Keratinocyte (primary cell): ENCODE measurements around the gene HTR5A. TPM values are rescaled to one million over a fixed set of nuclear protein-coding genes. Genes with fewer than 3 reads are reported as not detected.

Experiments used
- DNase-seq: peaks from one replicate; pipeline ENCODE4 v3.0.0-alpha.2; 2011; ENCODE audit warnings: low read depth, missing footprints, low spot score
- FAIRE-seq: peaks from 2 replicates; lab custom pipeline; 2011; peaks lifted over from hg19 to GRCh38; lab: Jason Lieb, UNC
- H2AFZ ChIP-seq: 2 replicates; pipeline ENCODE4 v1.6.0; 2012; ENCODE audit warnings: low read length, control low read depth, inconsistent platforms; ENCODE audit not compliant: control insufficient read depth
- H3K27ac ChIP-seq: 2 replicates; pipeline ENCODE4 v1.5.1; 2011; ENCODE audit warnings: low read length; ENCODE audit not compliant: control insufficient read depth, insufficient read depth
- H3K27me3 ChIP-seq: 3 replicates; pipeline ENCODE4 v1.6.0; 2011; ENCODE audit warnings: low read length; ENCODE audit not compliant: control insufficient read depth, insufficient read depth; ENCODE audit errors: extremely low read depth
- H3K36me3 ChIP-seq, 2 experiments: 2 replicates in 1 of 2; 3 replicates in 1 of 2; pipeline ENCODE4 v1.5.1; 2011; ENCODE audit warnings: low read length in 2 of 2, mild to moderate bottlenecking in 1 of 2; ENCODE audit not compliant: control insufficient read depth in 2 of 2, insufficient read depth in 2 of 2; ENCODE audit errors: extremely low read depth in 1 of 2
- H3K4me1 ChIP-seq: 3 replicates; pipeline ENCODE4 v1.5.1; 2011; ENCODE audit warnings: low read length; ENCODE audit not compliant: control insufficient read depth, insufficient read depth; ENCODE audit errors: extremely low read depth
- H3K4me2 ChIP-seq: 3 replicates; pipeline ENCODE4 v1.6.0; 2011; ENCODE audit warnings: low read depth, low read length; ENCODE audit not compliant: control insufficient read depth, insufficient read depth; ENCODE audit errors: extremely low read depth
- H3K4me3 ChIP-seq, 3 experiments: fragments of 200-600 bp in 1 of 3; sonication (generic) in 1 of 3; 2 replicates in 2 of 3; 3 replicates in 1 of 3; pipeline ENCODE4 v1.5.1; 2011 to 2016; ENCODE audit warnings: low read length in 3 of 3, mild to moderate bottlenecking in 3 of 3, control low read depth in 2 of 3, inconsistent platforms in 1 of 3, low read depth in 1 of 3, mixed read lengths in 1 of 3, mixed run types in 1 of 3, moderate library complexity in 1 of 3; ENCODE audit not compliant: control insufficient read depth in 2 of 3, insufficient read depth in 2 of 3; ENCODE audit errors: extremely low read depth in 1 of 3
- H3K79me2 ChIP-seq: 2 replicates; pipeline ENCODE4 v1.6.0; 2012; ENCODE audit warnings: low read length; ENCODE audit not compliant: control insufficient read depth, insufficient read depth
- H3K9ac ChIP-seq: 3 replicates; pipeline ENCODE4 v1.6.0; 2011; ENCODE audit warnings: low read length; ENCODE audit not compliant: control insufficient read depth, insufficient read depth; ENCODE audit errors: extremely low read depth
- H3K9me1 ChIP-seq: 3 replicates; pipeline ENCODE4 v1.6.0; 2011; ENCODE audit warnings: low read length; ENCODE audit not compliant: control insufficient read depth, insufficient read depth; ENCODE audit errors: extremely low read depth
- H3K9me3 ChIP-seq: 2 replicates; pipeline ENCODE4 v1.5.1; 2012; ENCODE audit warnings: low read depth, low read length; ENCODE audit not compliant: control insufficient read depth
- H4K20me1 ChIP-seq: 3 replicates; pipeline ENCODE4 v1.6.0; 2011; ENCODE audit warnings: low read length; ENCODE audit not compliant: control insufficient read depth, insufficient read depth; ENCODE audit errors: extremely low read depth
- EZH2 ChIP-seq: IDR thresholded peaks from one replicate; pipeline ENCODE4 v1.6.1; 2012; ENCODE audit warnings: inconsistent platforms, mild to moderate bottlenecking, low read length, moderate library complexity
- dilution Hi-C: fragments of 300-500 bp; cut with MboI; formaldehyde crosslinking; loops from one replicate; pipeline ENCODE4 v1.7.0; 2020; ENCODE audit warnings: low sequenced_read_pairs; ENCODE audit not compliant: extremely low pct_ligation_motif_present
- polyA plus RNA-seq, 5 experiments: library from polyadenylated mRNA; depleted of rRNA in 3 of 5; stranded (reverse) in 3 of 5; stranded (forward) in 1 of 5; unstranded in 1 of 5; fragments of >200 nt; gene quantifications; 1 replicate in 1 of 5; 2 replicates in 3 of 5; 3 replicates in 1 of 5; pipeline versions ENCODE4 v1.2.1 to v1.2.3, GENCODE V29; 2011 to 2012; ENCODE audit warnings: missing spikeins in 2 of 5, low read depth in 1 of 5, low replicate concordance in 1 of 5
- TF ChIP-seq, protein P1 (sequence below), 3 experiments: IDR thresholded peaks in 1 of 3; conservative IDR thresholded peaks in 1 of 3; optimal IDR thresholded peaks in 1 of 3; 2 replicates in 2 of 3; 3 replicates in 1 of 3; pipeline versions ENCODE3 to v1.5.1; 2011; ENCODE audit warnings: low read length in 3 of 3, mild to moderate bottlenecking in 3 of 3, moderate library complexity in 2 of 3, control low read depth in 1 of 3, inconsistent platforms in 1 of 3; ENCODE audit not compliant: insufficient read depth in 2 of 3; ENCODE audit errors: extremely low read depth in 1 of 3

Gene HTR5A
- polyA plus RNA-seq, 1 donor (not counting 4 experiments of a cell fraction or from before 2014, with no cell fraction given), result not detected

DNA sequence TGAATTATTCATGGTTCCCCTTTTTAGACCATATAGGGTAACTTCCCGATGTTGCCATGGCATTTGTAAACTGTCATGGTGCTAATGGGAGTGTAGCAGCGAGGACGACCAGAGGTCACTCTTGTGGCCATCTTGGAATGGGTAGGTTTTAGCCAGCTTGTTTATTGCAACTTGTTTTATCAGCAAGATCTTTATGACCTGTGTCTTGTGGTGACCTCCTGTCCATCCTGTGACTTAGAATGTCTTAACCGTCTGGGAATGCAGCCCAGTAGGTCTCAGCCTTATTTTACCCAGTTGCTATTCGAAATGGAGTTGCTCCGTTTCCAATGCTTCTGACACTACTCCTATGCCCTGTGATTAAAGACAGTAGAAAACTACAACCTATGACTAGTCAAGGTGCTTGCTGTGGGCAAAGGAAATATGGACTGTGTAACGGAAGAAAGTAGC lies 48.4 kb upstream of the HTR5A start:
- no peaks in the 10 kb centered on the region for H3K36me3 ChIP-seq
- no peak overlapping the region for H3K4me2 ChIP-seq
- FAIRE-seq (no peak), DNase-seq (no peak)
- no peak overlapping the region for H2AFZ ChIP-seq
- no peaks in the 10 kb centered on the region for H3K27me3 ChIP-seq
- H3K79me2 ChIP-seq, result no peaks in the 10 kb centered on the region
- H4K20me1 ChIP-seq, result no peaks in the 10 kb centered on the region
- H3K4me3 ChIP-seq, result no peak overlapping the region
- no peaks in the 10 kb centered on the region for H3K9me1 ChIP-seq
- H3K4me1 ChIP-seq, result no peaks in the 10 kb centered on the region
- dilution Hi-C loops, result no loop called here
- no peak overlapping the region for H3K27ac ChIP-seq
- H3K9ac ChIP-seq, result no peak overlapping the region
- no peaks in the 10 kb centered on the region for H3K9me3 ChIP-seq
- TF ChIP-seq, protein P1, sequence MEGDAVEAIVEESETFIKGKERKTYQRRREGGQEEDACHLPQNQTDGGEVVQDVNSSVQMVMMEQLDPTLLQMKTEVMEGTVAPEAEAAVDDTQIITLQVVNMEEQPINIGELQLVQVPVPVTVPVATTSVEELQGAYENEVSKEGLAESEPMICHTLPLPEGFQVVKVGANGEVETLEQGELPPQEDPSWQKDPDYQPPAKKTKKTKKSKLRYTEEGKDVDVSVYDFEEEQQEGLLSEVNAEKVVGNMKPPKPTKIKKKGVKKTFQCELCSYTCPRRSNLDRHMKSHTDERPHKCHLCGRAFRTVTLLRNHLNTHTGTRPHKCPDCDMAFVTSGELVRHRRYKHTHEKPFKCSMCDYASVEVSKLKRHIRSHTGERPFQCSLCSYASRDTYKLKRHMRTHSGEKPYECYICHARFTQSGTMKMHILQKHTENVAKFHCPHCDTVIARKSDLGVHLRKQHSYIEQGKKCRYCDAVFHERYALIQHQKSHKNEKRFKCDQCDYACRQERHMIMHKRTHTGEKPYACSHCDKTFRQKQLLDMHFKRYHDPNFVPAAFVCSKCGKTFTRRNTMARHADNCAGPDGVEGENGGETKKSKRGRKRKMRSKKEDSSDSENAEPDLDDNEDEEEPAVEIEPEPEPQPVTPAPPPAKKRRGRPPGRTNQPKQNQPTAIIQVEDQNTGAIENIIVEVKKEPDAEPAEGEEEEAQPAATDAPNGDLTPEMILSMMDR (optimal IDR thresholded peaks at IDR 0.05 in 1 of 3, IDR thresholded peaks at IDR 0.05 in 1 of 3, conservative IDR thresholded peaks at IDR 0.05 in 1 of 3; ENCODE audit: extremely low read depth in 1 of 3, insufficient read depth in 2 of 3, low read length in 3 of 3), result no peak
- no peak for TF ChIP-seq EZH2

DNA sequence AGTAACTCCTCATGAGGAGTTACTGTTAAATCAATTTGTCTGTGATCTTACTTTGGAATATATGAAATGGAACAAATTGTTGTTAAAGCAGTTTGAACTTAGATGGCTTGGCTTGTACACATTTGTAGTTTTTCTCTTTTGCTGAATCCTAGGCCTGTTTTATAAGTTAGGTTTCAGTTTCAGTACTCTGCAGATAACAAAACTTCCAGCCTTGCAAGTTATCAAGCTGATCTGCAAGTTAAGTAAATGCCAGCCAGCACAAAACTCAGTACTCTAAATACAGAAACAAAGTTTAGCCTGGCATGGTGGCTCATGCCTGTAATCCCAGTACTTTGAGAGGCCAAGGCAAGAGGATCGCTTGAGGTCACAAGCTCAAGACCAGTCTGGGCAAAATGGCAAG lies 42.2 kb upstream of the HTR5A start:
- no peaks in the 10 kb centered on the region for H3K79me2 ChIP-seq
- H2AFZ ChIP-seq, result no peak overlapping the region
- no peak overlapping the region for H3K4me3 ChIP-seq
- no peak for DNase-seq
- TF ChIP-seq EZH2, result no peak
- TF ChIP-seq, protein P1 (optimal IDR thresholded peaks at IDR 0.05 in 1 of 3, IDR thresholded peaks at IDR 0.05 in 1 of 3, conservative IDR thresholded peaks at IDR 0.05 in 1 of 3; ENCODE audit: extremely low read depth in 1 of 3, insufficient read depth in 2 of 3, low read length in 3 of 3), result no peak
- no peaks in the 10 kb centered on the region for H3K36me3 ChIP-seq
- no peaks in the 10 kb centered on the region for H3K9me3 ChIP-seq
- no peak for FAIRE-seq
- H3K4me1 ChIP-seq, result no peaks in the 10 kb centered on the region
- no peaks in the 10 kb centered on the region for H3K9me1 ChIP-seq
- no peaks in the 10 kb centered on the region for H3K27me3 ChIP-seq
- dilution Hi-C loops, result no loop called here
- H3K27ac ChIP-seq, result no peak overlapping the region
- H3K4me2 ChIP-seq, result no peak overlapping the region
- no peaks in the 10 kb centered on the region for H4K20me1 ChIP-seq
- H3K9ac ChIP-seq, result no peak overlapping the region
